Testis (tissue), 5 donors: Measurements from ENCODE around the gene SP4. TPM values are rescaled to one million over a fixed set of nuclear protein-coding genes. Genes with fewer than 3 reads are reported as not detected.
A peak's percentile ranks its signal among the peaks of the same experiment; 100 is the strongest.

Source experiments
- DNase-seq: peaks from one replicate; pipeline ENCODE4 v3.0.0-alpha.2; 2019
- H3K27ac ChIP-seq, 2 donors: fragments of 200-600 bp; sonication (generic); one replicate each; pipeline ENCODE4 v1.5.1; 2019
- H3K27me3 ChIP-seq: fragments of 200-600 bp; sonication (generic); one replicate; pipeline ENCODE4 v1.5.1; 2019
- H3K36me3 ChIP-seq: fragments of 200-600 bp; sonication (generic); one replicate; pipeline ENCODE4 v1.5.1; 2017; ENCODE audit warnings: low read depth; ENCODE audit errors: missing control alignments
- H3K4me1 ChIP-seq: fragments of 200-600 bp; sonication (generic); one replicate; pipeline ENCODE4 v1.5.1; 2019
- H3K4me3 ChIP-seq, 2 donors: fragments of 200-600 bp; sonication (generic); one replicate each; pipeline ENCODE4 v1.5.1; 2017 to 2019
- H3K9me3 ChIP-seq: fragments of 200-600 bp; sonication (generic); one replicate; pipeline ENCODE4 v1.5.1; 2017
- POLR2A ChIP-seq: fragments of 450-650 bp; IDR thresholded peaks from one replicate; pipeline ENCODE4 v1.6.1; 2017; ENCODE audit warnings: antibody characterized with exemption, mild to moderate bottlenecking, moderate library complexity
- WGBS, 2 donors: methylation state at CpG; one replicate each; pipeline ENCODE4 v1.1.5; 2018; 5-methylcytosine and 5-hydroxymethylcytosine counted together
- intact Hi-C: fragments of 100-400 bp; cut with DNase I; formaldehyde crosslinking; loops from one replicate; pipeline ENCODE4 v1.15.1; 2023; ENCODE audit warnings: low total_unique reads
- long read RNA-seq, 2 donors: transcript quantifications; one replicate each; lab custom pipeline, GENCODE V29; 2026
- polyA plus RNA-seq: library from polyadenylated mRNA; stranded (reverse); fragments of 350-450 nt; fragmentation: Illumina TruSeq; extraction: RNeasy Lipid Tissue Mini Kit (QIAGEN cat#74804); gene quantifications from one replicate; pipeline ENCODE4 v1.2.3, GENCODE V29; 2014; ENCODE audit warnings: low read depth, low replicate concordance; ENCODE audit not compliant: insufficient read depth
- total RNA-seq, 2 donors: library from RNA; depleted of rRNA; stranded (reverse); fragments of >200 nt; gene quantifications; one replicate each; pipeline ENCODE4 v1.2.3, GENCODE V29; 2016
- TF ChIP-seq, protein P1 (sequence below), 3 experiments: fragments of 450-650 bp in 2 of 3; fragments of 200-600 bp in 1 of 3; sonication (generic) in 1 of 3; IDR thresholded peaks; one replicate each; pipeline ENCODE4 v1.5.1; 2016 to 2019; ENCODE audit warnings: antibody characterized with exemption in 3 of 3, mild to moderate bottlenecking in 2 of 3, moderate library complexity in 1 of 3

The SP4 gene
- 10 to 100 TPM; 13.6 to 14.7 TPM for total RNA-seq
- polyA plus RNA-seq, result 6.0 TPM
- long read RNA-seq, donor 1, full-length matches to known transcripts, result 1 of 1 reads
- long read RNA-seq, donor 1, partial matches to known transcripts, result 0 of 1 reads
- long read RNA-seq, donor 1, other reads (novel, unspliced or antisense), result 0 of 1 reads
- long read RNA-seq, donor 2, full-length matches to known transcripts, result 1 of 1 reads
- long read RNA-seq, donor 2, partial matches to known transcripts, result 0 of 1 reads
- long read RNA-seq, donor 2, other reads (novel, unspliced or antisense), result 0 of 1 reads

DNA sequence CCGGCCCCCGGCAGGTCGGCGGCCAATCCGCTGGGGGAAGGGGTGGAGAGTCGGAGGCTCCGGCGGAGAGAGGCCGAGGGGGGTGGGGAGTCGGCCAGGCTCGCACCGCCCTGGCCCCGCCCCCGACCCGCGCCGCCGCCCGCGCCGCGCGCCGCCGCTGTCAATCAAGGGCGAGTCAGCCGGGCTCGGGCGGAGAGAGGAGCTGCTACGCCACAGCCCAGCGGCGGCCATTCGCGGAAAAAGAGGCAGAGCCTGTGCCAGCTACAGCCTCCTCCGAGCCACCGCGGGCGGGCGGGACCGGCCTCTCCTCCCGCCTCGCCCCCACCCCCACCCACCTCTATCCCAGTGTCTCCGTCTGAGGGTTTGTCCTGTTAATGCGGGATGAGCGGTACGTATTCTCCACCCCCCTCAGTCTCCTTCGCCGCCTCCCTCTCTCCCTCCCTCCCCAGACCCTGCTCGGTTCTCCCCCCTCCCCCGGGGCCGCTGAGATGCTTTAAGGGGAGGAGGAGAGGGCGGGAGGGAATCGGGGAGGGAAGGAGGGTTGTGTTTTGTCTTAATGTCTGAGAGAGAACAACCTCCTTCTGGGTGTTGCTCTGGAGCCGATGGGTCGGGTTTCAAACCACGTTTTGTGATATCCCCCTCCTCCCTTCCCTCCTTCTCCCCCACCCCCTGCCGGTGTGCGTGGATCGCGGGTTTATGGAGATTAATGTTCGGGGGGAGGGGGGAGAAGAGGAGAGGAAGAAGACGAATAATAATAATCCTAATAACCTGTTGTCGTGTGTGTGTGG lies at the start of gene SP4:
TSS of gene SP4 (plus strand) at position 213 of the 788 bp plus-strand sequence. CDS start at position 382, 169 bp downstream.
- Histone ChIP-seq H3K4me3 (peak within 1 kb of the TSS; percentile 88 to 92), H3K4me1 (no peaks in the 10 kb centered on the region), H3K27ac (peak within 1 kb of the TSS; percentile 98), H3K9me3 (no peaks in the 10 kb centered on the region), H3K27me3 (no peaks in the 10 kb centered on the region), H3K36me3 (no peaks in the 10 kb centered on the region)
- TF ChIP-seq POLR2A, result no peak
- TF ChIP-seq, protein P1, sequence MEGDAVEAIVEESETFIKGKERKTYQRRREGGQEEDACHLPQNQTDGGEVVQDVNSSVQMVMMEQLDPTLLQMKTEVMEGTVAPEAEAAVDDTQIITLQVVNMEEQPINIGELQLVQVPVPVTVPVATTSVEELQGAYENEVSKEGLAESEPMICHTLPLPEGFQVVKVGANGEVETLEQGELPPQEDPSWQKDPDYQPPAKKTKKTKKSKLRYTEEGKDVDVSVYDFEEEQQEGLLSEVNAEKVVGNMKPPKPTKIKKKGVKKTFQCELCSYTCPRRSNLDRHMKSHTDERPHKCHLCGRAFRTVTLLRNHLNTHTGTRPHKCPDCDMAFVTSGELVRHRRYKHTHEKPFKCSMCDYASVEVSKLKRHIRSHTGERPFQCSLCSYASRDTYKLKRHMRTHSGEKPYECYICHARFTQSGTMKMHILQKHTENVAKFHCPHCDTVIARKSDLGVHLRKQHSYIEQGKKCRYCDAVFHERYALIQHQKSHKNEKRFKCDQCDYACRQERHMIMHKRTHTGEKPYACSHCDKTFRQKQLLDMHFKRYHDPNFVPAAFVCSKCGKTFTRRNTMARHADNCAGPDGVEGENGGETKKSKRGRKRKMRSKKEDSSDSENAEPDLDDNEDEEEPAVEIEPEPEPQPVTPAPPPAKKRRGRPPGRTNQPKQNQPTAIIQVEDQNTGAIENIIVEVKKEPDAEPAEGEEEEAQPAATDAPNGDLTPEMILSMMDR (IDR thresholded peaks at IDR 0.05), result no peak
- intact Hi-C loops, result no loop called here
- WGBS, 2 donors, result 0 to 1% methylated on average over 20 to 56 of the region's 63 CpGs
- DNase-seq, result peak; percentile 96

DNA sequence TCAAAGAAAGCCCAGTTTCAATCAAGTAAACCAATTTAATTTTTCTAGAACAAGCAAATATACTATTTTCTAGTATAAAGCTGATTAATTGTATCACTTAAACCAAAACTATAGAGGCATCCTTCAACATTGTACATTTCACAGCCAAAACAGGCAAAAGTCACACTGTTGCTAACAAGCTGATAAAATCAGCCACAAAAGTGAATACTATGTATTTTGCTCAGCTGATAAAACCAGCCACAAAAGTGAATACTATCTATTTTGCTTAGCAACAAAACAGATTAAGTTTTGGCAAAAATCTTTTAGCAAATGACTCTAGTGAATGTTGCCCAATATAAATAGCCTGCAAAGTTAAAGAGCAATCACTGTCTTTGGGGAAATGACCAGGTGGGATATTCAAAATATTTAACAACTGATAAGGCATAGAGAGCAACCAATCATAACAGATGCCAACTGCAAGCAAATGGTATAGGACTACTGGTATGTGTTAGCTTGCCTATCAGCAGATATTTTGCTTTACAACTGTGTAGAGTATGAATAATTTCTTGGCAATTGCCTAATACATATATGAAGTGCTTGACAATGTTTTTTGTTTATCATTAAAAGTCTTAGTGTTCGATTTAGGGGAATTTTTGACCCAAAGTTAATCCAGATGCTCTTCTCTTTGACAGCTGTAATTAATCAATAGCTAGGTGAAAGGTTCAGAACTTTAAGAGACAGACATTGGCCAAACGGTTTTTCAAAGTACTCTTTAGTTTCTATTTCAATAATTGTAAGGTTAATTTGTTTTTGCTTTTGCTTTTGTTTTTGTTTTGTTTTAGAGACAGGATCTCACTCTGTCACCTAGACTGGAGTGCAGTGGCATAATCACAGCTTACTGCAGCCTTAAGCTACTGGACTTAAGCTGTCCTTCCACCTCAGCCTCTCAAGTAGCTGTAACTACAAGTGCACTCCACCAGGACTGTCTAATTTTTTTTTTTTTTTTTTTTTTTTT lies 44.4 kb upstream of the SP4 start:
- Histone ChIP-seq H3K4me1 (peaks cover 4% of the 10 kb centered on the region), H3K9me3 (no peaks in the 10 kb centered on the region), H3K36me3 (no peaks in the 10 kb centered on the region), H3K4me3 (no peak overlapping the region), H3K27me3 (no peaks in the 10 kb centered on the region), H3K27ac (no peak overlapping the region)
- peak; percentile 23 for DNase-seq
- intact Hi-C loops, result no loop called here
- WGBS, 2 donors, result 41 to 54% methylated on average over 2 of the region's 2 CpGs
- TF ChIP-seq POLR2A, result no peak
- TF ChIP-seq, protein P1 (IDR thresholded peaks at IDR 0.05), result no peak

DNA sequence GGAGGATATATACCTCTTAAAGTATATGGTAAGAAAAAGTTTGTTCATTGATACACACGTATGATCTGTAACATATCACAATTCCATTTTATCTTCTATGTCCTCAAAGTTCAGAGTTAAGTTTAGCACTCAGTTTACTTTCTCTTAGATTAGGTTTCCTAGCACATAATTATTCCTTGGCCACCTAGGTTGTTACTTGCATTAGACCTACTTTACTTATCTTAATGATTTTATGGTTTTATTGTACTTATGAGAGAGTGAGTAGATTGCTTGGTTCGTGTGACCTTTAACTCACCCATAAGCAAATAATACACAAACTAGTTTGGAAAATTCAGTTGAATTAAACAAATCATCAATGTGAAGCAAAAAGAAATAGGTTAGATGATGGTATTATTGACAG lies 33.9 kb upstream of the SP4 start:
- no peaks in the 10 kb centered on the region for H3K4me1 ChIP-seq
- H3K4me3 ChIP-seq, result no peak overlapping the region
- 40 to 41% methylated on average over 2 of the region's 2 CpGs for WGBS, 2 donors
- no peak overlapping the region for H3K27ac ChIP-seq
- intact Hi-C loops, result no loop called here
- H3K9me3 ChIP-seq, result no peaks in the 10 kb centered on the region
- TF ChIP-seq, protein P1 (IDR thresholded peaks at IDR 0.05), result no peak
- no peak for TF ChIP-seq POLR2A
- no peaks in the 10 kb centered on the region for H3K36me3 ChIP-seq
- DNase-seq, result no peak
- H3K27me3 ChIP-seq, result no peaks in the 10 kb centered on the region

DNA sequence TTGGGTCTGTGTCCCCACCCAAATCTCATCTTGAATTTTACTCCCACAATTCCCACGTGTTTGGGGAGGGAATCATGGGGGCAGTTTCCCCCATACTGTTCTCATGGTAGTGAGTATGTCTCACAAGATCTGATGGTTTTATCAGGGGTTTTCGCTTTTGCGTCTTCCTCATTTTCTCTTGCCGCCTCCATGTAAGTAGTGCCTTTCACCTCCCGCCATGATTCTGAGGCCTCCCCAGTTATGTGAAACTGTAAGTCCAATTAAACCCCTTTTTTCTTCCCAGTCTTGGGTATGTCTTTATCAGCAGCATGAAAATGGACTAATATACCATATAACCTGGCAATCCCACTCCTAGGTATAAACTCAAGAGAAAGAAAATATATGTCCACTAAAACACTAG lies 25.9 kb upstream of the SP4 start:
- no peak overlapping the region for H3K27ac ChIP-seq
- H3K9me3 ChIP-seq, result no peaks in the 10 kb centered on the region
- no peak overlapping the region for H3K4me3 ChIP-seq
- DNase-seq, result no peak
- 75 to 92% methylated on average over 5 of the region's 5 CpGs for WGBS, 2 donors
- intact Hi-C loops, result no loop called here
- TF ChIP-seq, protein P1 (IDR thresholded peaks at IDR 0.05), result no peak
- TF ChIP-seq POLR2A, result no peak
- no peaks in the 10 kb centered on the region for H3K4me1 ChIP-seq
- no peaks in the 10 kb centered on the region for H3K27me3 ChIP-seq
- H3K36me3 ChIP-seq, result no peaks in the 10 kb centered on the region
